ENCODE results near the gene CCDC177.

The CCDC177 gene

GRCh38 chr14:69582829-69583228 is 8.2 kb upstream of the CCDC177 start:
- DNase-seq (ENCODE audit: low spot score): no peak
- no peak for TF ChIP-seq CTCF (IDR thresholded peaks at IDR 0.05; ENCODE audit: extremely low read depth, missing control alignments)

- no peak for TF ChIP-seq CTCF (IDR thresholded peaks at IDR 0.05; ENCODE audit: extremely low read depth, missing control alignments)
- no peak for DNase-seq (ENCODE audit: low spot score)
Observed at GRCh38 chr14:69582212-69582611, 7.5 kb upstream of the CCDC177 start.

- no peak for TF ChIP-seq CTCF (IDR thresholded peaks at IDR 0.05; ENCODE audit: extremely low read depth, missing control alignments)
- DNase-seq (ENCODE audit: low spot score): no peak
Observed at GRCh38 chr14:69581316-69581935, 6.8 kb upstream of the CCDC177 start.

- peak; percentile 24 for TF ChIP-seq CTCF (IDR thresholded peaks at IDR 0.05; ENCODE audit: extremely low read depth, missing control alignments)
- no peak for DNase-seq (ENCODE audit: low spot score)
Observed at GRCh38 chr14:69580009-69580577, 5.4 kb upstream of the CCDC177 start.

GRCh38 chr14:69579476-69579875 is 4.8 kb upstream of the CCDC177 start:
- TF ChIP-seq CTCF (IDR thresholded peaks at IDR 0.05; ENCODE audit: extremely low read depth, missing control alignments): no peak
- no peak for DNase-seq (ENCODE audit: low spot score)

- DNase-seq (ENCODE audit: low spot score): no peak
Observed at GRCh38 chr14:69574954-69575295, 254 bp upstream of the CCDC177 start.

GRCh38 chr14:69573831-69574262 is 824 bp downstream of the CCDC177 start:
- no peak for TF ChIP-seq CTCF (IDR thresholded peaks at IDR 0.05; ENCODE audit: extremely low read depth, missing control alignments)
- peak; percentile 43 for DNase-seq (ENCODE audit: low spot score)

More at GRCh38 chr14:69574954-69575295, 254 bp upstream of the CCDC177 start:
- TF ChIP-seq CTCF (IDR thresholded peaks at IDR 0.05; ENCODE audit: extremely low read depth, missing control alignments): no peak
